GM12875 (cell line): ENCODE results near the gene HIVEP3.

Source experiments
- H3K4me3 ChIP-seq: one replicate; pipeline ENCODE4 v1.5.1; 2011; ENCODE audit warnings: low read depth, low read length, control low read depth
- TF ChIP-seq, protein P1 (sequence below): IDR thresholded peaks from 2 replicates; pipeline ENCODE4 v1.5.1; 2011; ENCODE audit warnings: low read depth, mild to moderate bottlenecking, control low read depth, inconsistent platforms, low read length, moderate library complexity, borderline replicate concordance; ENCODE audit not compliant: insufficient read depth

HIVEP3 gene

DNA sequence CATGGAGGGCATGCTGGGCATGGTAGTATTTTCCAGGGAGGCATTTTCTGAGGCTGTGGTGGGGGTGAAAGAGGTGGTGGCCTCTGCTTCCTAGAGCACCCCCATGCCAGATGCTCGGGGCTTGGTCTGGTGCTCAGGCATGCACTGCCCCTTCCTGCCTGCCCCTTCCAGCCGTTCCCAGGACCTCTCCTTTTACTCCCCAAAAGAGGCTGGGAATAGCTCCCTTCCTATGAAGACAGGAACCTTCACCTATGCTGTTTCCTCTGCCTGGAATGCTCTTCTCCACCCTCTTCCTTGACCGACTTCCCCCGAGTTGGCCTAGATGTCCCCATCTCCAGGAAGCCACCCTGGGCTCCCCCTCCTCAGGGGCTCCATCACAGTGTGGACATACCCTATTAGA lies 443.4 kb downstream of the HIVEP3 start:
- TF ChIP-seq, protein P1, sequence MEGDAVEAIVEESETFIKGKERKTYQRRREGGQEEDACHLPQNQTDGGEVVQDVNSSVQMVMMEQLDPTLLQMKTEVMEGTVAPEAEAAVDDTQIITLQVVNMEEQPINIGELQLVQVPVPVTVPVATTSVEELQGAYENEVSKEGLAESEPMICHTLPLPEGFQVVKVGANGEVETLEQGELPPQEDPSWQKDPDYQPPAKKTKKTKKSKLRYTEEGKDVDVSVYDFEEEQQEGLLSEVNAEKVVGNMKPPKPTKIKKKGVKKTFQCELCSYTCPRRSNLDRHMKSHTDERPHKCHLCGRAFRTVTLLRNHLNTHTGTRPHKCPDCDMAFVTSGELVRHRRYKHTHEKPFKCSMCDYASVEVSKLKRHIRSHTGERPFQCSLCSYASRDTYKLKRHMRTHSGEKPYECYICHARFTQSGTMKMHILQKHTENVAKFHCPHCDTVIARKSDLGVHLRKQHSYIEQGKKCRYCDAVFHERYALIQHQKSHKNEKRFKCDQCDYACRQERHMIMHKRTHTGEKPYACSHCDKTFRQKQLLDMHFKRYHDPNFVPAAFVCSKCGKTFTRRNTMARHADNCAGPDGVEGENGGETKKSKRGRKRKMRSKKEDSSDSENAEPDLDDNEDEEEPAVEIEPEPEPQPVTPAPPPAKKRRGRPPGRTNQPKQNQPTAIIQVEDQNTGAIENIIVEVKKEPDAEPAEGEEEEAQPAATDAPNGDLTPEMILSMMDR = no peak

DNA sequence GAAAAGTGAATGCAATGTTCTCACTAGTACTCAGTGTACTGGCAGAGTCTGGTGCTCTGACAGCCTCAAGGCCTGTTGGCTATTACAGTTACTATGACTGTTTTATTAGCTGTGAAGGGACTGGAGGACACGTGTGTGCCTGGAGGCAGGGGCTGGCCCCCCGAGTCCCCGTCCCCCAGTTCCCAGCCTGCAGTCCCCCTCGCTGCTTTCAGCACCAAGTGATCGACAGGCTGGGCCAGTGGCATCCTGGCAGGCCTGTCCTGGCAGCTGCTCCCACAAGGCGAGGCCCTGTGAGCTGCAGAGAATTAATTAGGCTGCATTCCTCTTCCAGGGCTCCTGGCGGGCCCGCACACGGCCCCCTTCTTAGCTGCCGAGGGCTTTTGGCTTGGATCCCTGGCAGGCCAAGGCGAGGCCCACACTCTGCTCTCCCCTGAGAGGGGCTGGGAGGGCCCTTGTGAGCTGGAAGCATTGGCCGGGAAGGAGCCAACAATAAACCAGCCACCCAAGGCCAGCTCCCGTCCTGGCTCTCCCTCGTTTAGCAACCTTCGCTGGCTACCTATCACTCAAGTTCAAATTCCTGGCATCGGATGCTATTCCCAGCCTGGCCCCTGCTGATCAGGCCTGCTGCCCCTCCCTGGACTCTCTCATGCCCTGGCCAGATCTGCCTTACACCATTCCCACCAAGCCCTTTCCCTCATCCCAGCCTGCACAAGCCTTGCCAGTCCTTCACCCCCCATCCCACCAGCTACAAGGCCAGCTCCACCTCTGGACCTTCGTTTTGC lies 444.0 kb downstream of the HIVEP3 start:
- TF ChIP-seq, protein P1 = no peak
- H3K4me3 ChIP-seq = no peak overlapping the region

More for the DNA sequence above, 443.4 kb downstream of the HIVEP3 start:
- no peak overlapping the region for H3K4me3 ChIP-seq

DNA sequence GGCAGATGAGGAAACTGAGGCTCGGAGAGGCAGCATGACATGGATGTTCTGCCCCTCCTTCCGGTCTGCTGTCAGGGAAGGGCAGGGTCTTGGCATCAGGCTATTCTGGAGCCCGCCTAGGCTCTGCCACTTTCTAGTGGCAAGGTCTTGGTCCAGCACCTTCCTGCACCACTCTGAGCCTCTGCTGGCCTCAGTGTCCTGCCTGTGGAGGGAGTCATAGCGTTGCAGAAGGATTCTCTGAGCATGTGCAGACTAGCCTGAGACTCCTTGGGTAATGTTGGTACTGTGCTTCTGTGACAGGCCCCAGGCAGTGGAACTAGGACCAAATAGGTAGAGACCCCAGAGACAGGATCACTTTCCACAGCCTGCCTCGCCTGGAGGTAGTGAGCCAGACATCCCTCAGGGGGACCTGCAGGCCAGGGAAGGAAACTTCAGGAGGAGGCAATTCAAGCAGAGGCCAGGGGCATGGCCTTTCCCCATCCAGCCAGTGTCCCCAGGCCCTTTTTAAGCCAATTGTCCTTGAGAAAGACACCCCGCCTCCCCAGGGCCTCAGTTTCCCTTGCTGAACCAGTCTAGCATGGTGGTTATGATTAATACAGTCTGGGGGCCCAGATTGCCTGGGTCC lies 444.9 kb downstream of the HIVEP3 start:
- TF ChIP-seq, protein P1 = no peak
- no peak overlapping the region for H3K4me3 ChIP-seq

DNA sequence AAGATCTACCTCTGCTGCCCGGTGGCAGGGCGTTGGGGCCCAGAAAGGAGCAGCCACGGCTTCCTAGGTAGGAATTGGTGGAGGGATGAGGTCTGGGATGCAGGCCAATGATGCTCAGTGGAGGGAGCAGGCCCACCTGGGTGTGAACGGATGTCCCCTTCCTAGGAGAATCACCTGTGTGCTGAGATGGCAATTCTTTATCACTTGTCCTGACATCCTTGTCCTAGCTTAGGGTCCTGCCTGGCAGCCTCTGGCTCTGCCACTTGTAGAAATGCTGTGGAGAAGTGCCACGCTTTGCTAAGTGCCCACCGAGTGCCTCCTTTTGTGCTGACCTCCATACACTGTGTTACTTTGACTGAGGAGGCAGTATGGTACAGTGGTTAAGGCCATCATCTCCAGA lies 447.1 kb downstream of the HIVEP3 start:
- no peak overlapping the region for H3K4me3 ChIP-seq

DNA sequence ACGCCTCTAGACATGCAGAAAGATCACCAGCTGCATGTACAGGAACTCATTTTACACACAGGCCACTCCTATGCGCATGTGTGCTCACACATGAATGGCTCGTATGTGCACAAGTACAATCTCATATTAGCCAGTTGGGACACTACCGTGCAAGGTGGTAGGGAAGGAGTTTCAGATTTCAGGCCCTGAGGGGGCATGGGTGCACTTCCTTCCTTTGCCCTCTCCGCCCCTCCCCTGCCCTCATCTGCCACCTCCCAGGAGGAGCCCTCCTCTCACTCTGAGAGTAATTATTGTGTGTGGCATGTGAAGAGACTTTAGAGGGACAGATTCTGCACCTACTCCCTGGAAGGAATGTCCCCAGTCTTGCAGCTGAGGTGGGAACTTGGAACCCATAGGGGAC lies 449.0 kb downstream of the HIVEP3 start:
- TF ChIP-seq, protein P1 = no peak

More for the DNA sequence above, 447.1 kb downstream of the HIVEP3 start:
- TF ChIP-seq, protein P1 = no peak

DNA sequence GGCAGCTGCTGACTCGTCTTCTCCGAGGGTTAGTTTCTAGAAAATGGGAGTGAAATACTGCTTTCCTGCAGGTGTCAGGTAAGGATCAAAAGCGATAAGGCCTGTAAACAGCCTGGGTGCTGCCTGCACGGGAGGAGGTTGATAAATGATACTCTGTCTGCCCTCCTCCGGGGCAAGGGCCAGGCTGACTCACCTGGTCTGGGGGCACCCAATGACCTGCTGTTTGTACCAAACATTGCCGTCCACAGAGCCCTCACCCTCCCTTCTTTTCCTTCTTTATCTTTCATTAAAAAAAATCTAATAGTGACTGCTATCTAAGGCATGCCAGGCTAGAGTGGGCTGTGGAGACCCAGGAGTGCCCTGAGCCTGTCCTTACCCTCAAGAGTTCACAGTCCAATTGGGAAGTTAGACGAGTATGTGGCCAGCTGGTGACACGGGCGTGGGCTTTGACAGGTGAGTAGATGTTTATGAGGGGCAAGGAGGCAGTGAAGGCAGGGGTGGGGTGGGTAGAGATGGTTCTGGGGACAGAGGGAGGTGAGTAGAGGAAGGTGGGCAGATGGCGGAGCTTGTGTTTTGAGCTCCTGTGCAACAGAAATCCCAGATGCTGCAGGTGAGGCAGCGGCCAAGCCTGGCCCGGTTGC lies 450.5 kb downstream of the HIVEP3 start:
- H3K4me3 ChIP-seq = no peak overlapping the region
- TF ChIP-seq, protein P1 = no peak

More for the DNA sequence above, 449.0 kb downstream of the HIVEP3 start:
- no peak overlapping the region for H3K4me3 ChIP-seq

DNA sequence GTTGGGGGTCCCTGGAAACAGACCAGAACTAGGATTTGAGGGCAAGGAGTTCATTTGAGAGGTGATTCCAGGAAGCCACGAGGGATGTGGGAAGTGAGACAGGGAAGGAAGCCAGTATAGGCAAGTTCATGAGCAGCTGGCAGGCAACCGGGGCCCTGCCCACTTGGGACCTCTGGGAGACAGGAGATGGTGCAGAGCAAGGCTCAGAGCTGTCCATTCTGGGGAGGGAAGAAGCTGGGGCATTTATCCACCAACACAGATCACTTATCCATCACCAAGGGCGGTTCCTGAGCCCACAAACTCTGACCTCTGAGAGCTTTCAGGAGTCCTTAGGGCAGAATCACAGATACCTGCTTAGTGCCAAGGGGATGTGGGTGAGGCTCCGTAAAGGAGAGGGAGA lies 451.0 kb downstream of the HIVEP3 start:
- TF ChIP-seq, protein P1 = no peak
- H3K4me3 ChIP-seq = no peak overlapping the region
